Measurements from ENCODE around the gene HNRNPUL1.
"Not testable (repeated sequence)": the region's sequence is repeated elsewhere in the genome, so short reads cannot be mapped to it uniquely, and the experiment has no call there.

The HNRNPUL1 gene

GRCh38 chr19:41263850-41264580 lies at the start of gene HNRNPUL1:
Gene HNRNPUL1 (plus strand): TSS chr19:41264372. CDS start chr19:41264504, 132 bp downstream.
- DNase-seq (ENCODE audit: low spot score): peak; percentile 99

- no peak for DNase-seq (ENCODE audit: low spot score)
Measured at GRCh38 chr19:41217741-41218140, 46.4 kb upstream of the HNRNPUL1 start.

- no peak for DNase-seq (ENCODE audit: low spot score)
Measured at GRCh38 chr19:41218249-41218614, 45.9 kb upstream of the HNRNPUL1 start.

GRCh38 chr19:41218615-41219507 lies 45.3 kb upstream of the HNRNPUL1 start, which contains the start of gene AXL:
Gene AXL (plus strand): TSS chr19:41219223. CDS start chr19:41219393, 170 bp downstream.
- DNase-seq (ENCODE audit: low spot score): no peak

GRCh38 chr19:41219924-41220567 lies 44.1 kb upstream of the HNRNPUL1 start:
- DNase-seq (ENCODE audit: low spot score): no peak

- DNase-seq (ENCODE audit: low spot score): no peak
Measured at GRCh38 chr19:41220811-41221210, 43.4 kb upstream of the HNRNPUL1 start.

- DNase-seq (ENCODE audit: low spot score): no peak
Measured at GRCh38 chr19:41221514-41222205, 42.5 kb upstream of the HNRNPUL1 start.

GRCh38 chr19:41222240-41222639 lies 41.9 kb upstream of the HNRNPUL1 start:
- no peak for DNase-seq (ENCODE audit: low spot score)

- DNase-seq (ENCODE audit: low spot score): no peak
Measured at GRCh38 chr19:41223431-41224234, 40.5 kb upstream of the HNRNPUL1 start.

- no peak for DNase-seq (ENCODE audit: low spot score)
Measured at GRCh38 chr19:41224632-41225031, 39.5 kb upstream of the HNRNPUL1 start.

GRCh38 chr19:41225238-41226052 lies 38.7 kb upstream of the HNRNPUL1 start:
- DNase-seq (ENCODE audit: low spot score): no peak

- peak; percentile 71 for DNase-seq (ENCODE audit: low spot score)
Measured at GRCh38 chr19:41226053-41226873, 37.9 kb upstream of the HNRNPUL1 start.

- DNase-seq (ENCODE audit: low spot score): no peak
Measured at GRCh38 chr19:41226874-41227390, 37.2 kb upstream of the HNRNPUL1 start.

GRCh38 chr19:41228486-41228885 lies 35.7 kb upstream of the HNRNPUL1 start:
- DNase-seq (ENCODE audit: low spot score): no peak

- not testable (repeated sequence) for DNase-seq (ENCODE audit: low spot score)
Measured at GRCh38 chr19:41229338-41229737, 34.8 kb upstream of the HNRNPUL1 start.

- DNase-seq (ENCODE audit: low spot score): no peak
Measured at GRCh38 chr19:41230067-41230857, 33.9 kb upstream of the HNRNPUL1 start.

GRCh38 chr19:41232686-41233085 lies 31.5 kb upstream of the HNRNPUL1 start:
- DNase-seq (ENCODE audit: low spot score): no peak

GRCh38 chr19:41233748-41234240 lies 30.4 kb upstream of the HNRNPUL1 start:
- DNase-seq (ENCODE audit: low spot score): no peak

Measured in HuH-7 (cell line).